Activated CD8-positive, alpha-beta memory T cell treated with anti-CD3 and anti-CD28 coated beads for 1 hour (primary cell): Measurements from ENCODE around the gene ZNF844.
"Not testable (repeated sequence)": the region's sequence is repeated elsewhere in the genome, so short reads cannot be mapped to it uniquely, and the experiment has no call there.

Experiments
- DNase-seq, 2 donors: peaks; one replicate each; pipeline ENCODE4 v3.0.0-alpha.2; 2020; ENCODE audit warnings: low read depth in 1 of 2; ENCODE audit errors: extremely low read depth in 1 of 2

Gene ZNF844

GRCh38 chr19:12092065-12092867, 27.7 kb downstream of the ZNF844 start:
- DNase-seq, result peak in 1 of 2 donors; percentile 12

- no peak for DNase-seq
Observed at GRCh38 chr19:12092956-12093355, 28.4 kb downstream of the ZNF844 start.

GRCh38 chr19:12093777-12094176, 29.2 kb downstream of the ZNF844 start:
- DNase-seq, result no peak

- no peak for DNase-seq
Observed at GRCh38 chr19:12095111-12095790, 30.7 kb downstream of the ZNF844 start.

GRCh38 chr19:12098040-12098439, 33.5 kb downstream of the ZNF844 start:
- DNase-seq, result no peak

- not testable (repeated sequence) for DNase-seq
Observed at GRCh38 chr19:12103909-12104308, 39.4 kb downstream of the ZNF844 start.

- DNase-seq, result no peak
Observed at GRCh38 chr19:12111176-12111575, 46.6 kb downstream of the ZNF844 start.

GRCh38 chr19:12111943-12112637, 47.6 kb downstream of the ZNF844 start:
- DNase-seq, result no peak

GRCh38 chr19:12112701-12113100, 48.2 kb downstream of the ZNF844 start:
- no peak for DNase-seq

- no peak for DNase-seq
Observed at GRCh38 chr19:12113121-12113520, 48.6 kb downstream of the ZNF844 start.

GRCh38 chr19:12117201-12117970, 52.9 kb downstream of the ZNF844 start:
- no peak for DNase-seq

GRCh38 chr19:12126707-12127106, 62.2 kb downstream of the ZNF844 start:
- DNase-seq, result no peak
